GM21390 (cell line): ENCODE data around the gene TSC22D3.
A peak's percentile ranks its signal among the peaks of the same experiment; 100 is the strongest.
"Not testable (repeated sequence)": the region's sequence is repeated elsewhere in the genome, so short reads cannot be mapped to it uniquely, and the experiment has no call there.

Experiments used
- ATAC-seq: cut with Tn5 transposase; IDR thresholded peaks from one replicate; pipeline ENCODE4 v1.9.1; 2021; ENCODE audit not compliant: unreplicated experiment

The TSC22D3 gene

GRCh38 chrX:107683124-107683895 lies 92.3 kb downstream of the TSC22D3 start:
- ATAC-seq: no peak

- no peak for ATAC-seq
These were observed 93.3 kb downstream of the TSC22D3 start for GRCh38 chrX:107682256-107682655.

- ATAC-seq: no peak
These were observed 96.4 kb downstream of the TSC22D3 start for GRCh38 chrX:107678957-107679740.

- no peak for ATAC-seq
These were observed 97.7 kb downstream of the TSC22D3 start for GRCh38 chrX:107677909-107678308.

- ATAC-seq: no peak
These were observed 98.1 kb downstream of the TSC22D3 start for GRCh38 chrX:107677501-107677901.

- ATAC-seq: no peak
These were observed 98.8 kb downstream of the TSC22D3 start for GRCh38 chrX:107676559-107677378.

GRCh38 chrX:107675823-107676555 lies 99.6 kb downstream of the TSC22D3 start:
- ATAC-seq: no peak

- no peak for ATAC-seq
These were observed 100.3 kb downstream of the TSC22D3 start for GRCh38 chrX:107675365-107675654.

GRCh38 chrX:107674480-107675364 lies 100.9 kb downstream of the TSC22D3 start:
- ATAC-seq: peak; percentile 15

GRCh38 chrX:107673933-107674479 lies 101.6 kb downstream of the TSC22D3 start:
- peak; percentile 91 for ATAC-seq

GRCh38 chrX:107673431-107673830 lies 102.2 kb downstream of the TSC22D3 start:
- ATAC-seq: no peak

GRCh38 chrX:107672955-107673378 lies 102.6 kb downstream of the TSC22D3 start:
- ATAC-seq: peak; percentile 19

- not testable (repeated sequence) for ATAC-seq
These were observed 104.3 kb downstream of the TSC22D3 start for GRCh38 chrX:107671256-107671655.

- ATAC-seq: no peak
These were observed 105.5 kb downstream of the TSC22D3 start for GRCh38 chrX:107669885-107670628.

- ATAC-seq: no peak
These were observed 106.3 kb downstream of the TSC22D3 start for GRCh38 chrX:107669261-107669660.

GRCh38 chrX:107668710-107669109 lies 106.9 kb downstream of the TSC22D3 start:
- ATAC-seq: not testable (repeated sequence)

- no peak for ATAC-seq
These were observed 108.2 kb downstream of the TSC22D3 start for GRCh38 chrX:107667426-107667825.

GRCh38 chrX:107666931-107667330 lies 108.7 kb downstream of the TSC22D3 start:
- ATAC-seq: no peak
